HEK293 (cell line): ENCODE measurements around the gene SMTNL2.

ENCODE experiments used
- CTCF ChIA-PET: fragments of 350-600 bp; formaldehyde crosslinking; extraction: SDS; loops from one replicate; lab custom pipeline; 2021; ENCODE audit warnings: antibody characterized with exemption; lab: Yijun Ruan, JAX
- POLR2A ChIA-PET: fragments of 300-600 bp; formaldehyde crosslinking; extraction: SDS; loops from one replicate; lab custom pipeline; 2020; ENCODE audit warnings: antibody characterized with exemption, inconsistent platforms; lab: Yijun Ruan, JAX
- H3K27ac ChIP-seq: fragments of 200-500 bp; sonication (Bioruptor generic); 2 replicates; pipeline ENCODE4 v1.5.1; 2014; ENCODE audit warnings: low read depth, low read length, control low read depth, inconsistent platforms; ENCODE audit errors: extremely low read depth
- H3K36me3 ChIP-seq, 2 experiments: fragments of 200-500 bp in 1 of 2; sonication (Bioruptor generic) in 1 of 2; 1 replicate in 1 of 2; 2 replicates in 1 of 2; pipeline ENCODE4 v1.5.1; 2014 to 2017; ENCODE audit warnings: inconsistent platforms in 2 of 2, low read length in 2 of 2; ENCODE audit not compliant: control insufficient read depth in 2 of 2, insufficient read depth in 1 of 2
- H3K4me1 ChIP-seq: fragments of 200-500 bp; sonication (Bioruptor generic); 2 replicates; pipeline ENCODE4 v1.5.1; 2014; ENCODE audit warnings: mild to moderate bottlenecking, low read length, inconsistent platforms; ENCODE audit not compliant: control insufficient read depth, insufficient read depth
- H3K4me3 ChIP-seq: 2 replicates; pipeline ENCODE4 v1.5.1; 2011; ENCODE audit warnings: low read depth, mild to moderate bottlenecking, control low read depth, low read length, moderate library complexity
- H3K9me3 ChIP-seq: fragments of 200-500 bp; sonication (Bioruptor generic); 2 replicates; pipeline ENCODE4 v1.5.1; 2014; ENCODE audit warnings: low read depth, low read length, inconsistent platforms; ENCODE audit not compliant: control insufficient read depth, insufficient read depth
- PRDM1 ChIP-seq: fragments of 450-650 bp; formaldehyde crosslinking; IDR thresholded peaks from 2 replicates; pipeline ENCODE4; 2016; ENCODE audit warnings: missing biosample characterization, missing genetic modification characterization
- ZFP3 ChIP-seq: fragments of 450-650 bp; formaldehyde crosslinking; IDR thresholded peaks from 2 replicates; pipeline ENCODE4 v1.5.1; 2016; ENCODE audit warnings: low read depth, missing biosample characterization, missing genetic modification characterization
- ZFP37 ChIP-seq: fragments of 450-650 bp; formaldehyde crosslinking; IDR thresholded peaks from 2 replicates; pipeline ENCODE4 v1.5.1; 2016; ENCODE audit warnings: missing biosample characterization, missing genetic modification characterization
- ZNF121 ChIP-seq: fragments of 450-650 bp; formaldehyde crosslinking; IDR thresholded peaks from 2 replicates; pipeline ENCODE4 v1.5.1; 2016; ENCODE audit warnings: missing biosample characterization, missing genetic modification characterization
- ZNF133 ChIP-seq: fragments of 450-650 bp; formaldehyde crosslinking; IDR thresholded peaks from 2 replicates; pipeline ENCODE4 v1.5.1; 2016; ENCODE audit warnings: missing biosample characterization, missing genetic modification characterization
- ZNF280C ChIP-seq: fragments of 450-650 bp; formaldehyde crosslinking; IDR thresholded peaks from 2 replicates; pipeline ENCODE4 v1.5.1; 2016; ENCODE audit warnings: missing biosample characterization, missing genetic modification characterization
- ZNF324 ChIP-seq: fragments of 450-650 bp; formaldehyde crosslinking; IDR thresholded peaks from 2 replicates; pipeline ENCODE4 v1.5.1; 2016; ENCODE audit warnings: missing biosample characterization, missing genetic modification characterization
- ZNF433 ChIP-seq: fragments of 450-650 bp; formaldehyde crosslinking; IDR thresholded peaks from 2 replicates; pipeline ENCODE4 v1.5.1; 2016; ENCODE audit warnings: missing biosample characterization, missing genetic modification characterization, low read depth
- ZNF510 ChIP-seq: fragments of 450-650 bp; formaldehyde crosslinking; IDR thresholded peaks from 2 replicates; pipeline ENCODE4 v1.5.1; 2018; ENCODE audit warnings: mild to moderate bottlenecking, missing genetic modification characterization, missing biosample characterization; ENCODE audit not compliant: insufficient replicate concordance
- ZNF654 ChIP-seq: fragments of 450-650 bp; formaldehyde crosslinking; IDR thresholded peaks from 2 replicates; pipeline ENCODE4 v1.5.1; 2016; ENCODE audit warnings: low read depth, missing biosample characterization, missing genetic modification characterization
- TF ChIP-seq, protein P1 (sequence below): fragments of 450-650 bp; formaldehyde crosslinking; IDR thresholded peaks from 2 replicates; pipeline ENCODE4 v1.5.1; 2016; ENCODE audit warnings: missing biosample characterization, missing genetic modification characterization
- TF ChIP-seq, protein P2 (sequence below): fragments of 450-650 bp; formaldehyde crosslinking; IDR thresholded peaks from 2 replicates; pipeline ENCODE4 v1.5.1; 2016; ENCODE audit warnings: missing biosample characterization, missing genetic modification characterization, borderline replicate concordance

SMTNL2 gene

DNA sequence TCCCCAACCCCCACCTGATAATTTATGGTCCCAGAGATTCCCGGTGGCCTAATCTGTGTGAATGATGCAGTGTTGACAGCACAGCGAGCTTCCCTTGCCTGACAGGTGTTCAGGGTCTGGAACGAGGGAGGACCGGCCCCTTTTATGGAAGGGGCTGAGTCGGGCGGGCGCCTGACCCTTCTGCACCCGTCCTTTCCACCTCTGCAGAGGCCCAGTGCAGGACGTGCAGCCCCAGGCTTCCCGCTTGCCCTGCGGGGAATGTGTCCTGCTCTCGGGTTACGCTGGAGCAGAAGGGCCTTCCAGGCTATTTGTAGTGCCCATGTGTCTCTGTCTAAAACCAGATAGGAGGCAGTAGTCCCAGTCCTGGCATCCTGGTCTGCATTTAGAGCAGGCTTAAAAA, 16.2 kb downstream of the SMTNL2 start (continued):
- TF ChIP-seq ZNF654 (tag by site-specific recombination): no peak
- no peak for TF ChIP-seq ZNF280C (tag by site-specific recombination)

GRCh38 chr17:4601326-4601725, 17.0 kb downstream of the SMTNL2 start:
- Histone ChIP-seq H3K9me3 (no peaks in the 10 kb centered on the region), H3K4me3 (no peak overlapping the region), H3K4me1 (peaks cover 27% of the 10 kb centered on the region), H3K27ac (no peak overlapping the region), H3K36me3 (no peaks in the 10 kb centered on the region)
- TF ChIP-seq ZNF324 (no peak), ZNF121 (0 out of 2 replicates have a peak, but pooled peaks have one; percentile 70), ZFP37 (tag by site-specific recombination) (no peak), ZNF433 (tag by site-specific recombination) (no peak), PRDM1 (no peak)
- TF ChIP-seq, protein P1, sequence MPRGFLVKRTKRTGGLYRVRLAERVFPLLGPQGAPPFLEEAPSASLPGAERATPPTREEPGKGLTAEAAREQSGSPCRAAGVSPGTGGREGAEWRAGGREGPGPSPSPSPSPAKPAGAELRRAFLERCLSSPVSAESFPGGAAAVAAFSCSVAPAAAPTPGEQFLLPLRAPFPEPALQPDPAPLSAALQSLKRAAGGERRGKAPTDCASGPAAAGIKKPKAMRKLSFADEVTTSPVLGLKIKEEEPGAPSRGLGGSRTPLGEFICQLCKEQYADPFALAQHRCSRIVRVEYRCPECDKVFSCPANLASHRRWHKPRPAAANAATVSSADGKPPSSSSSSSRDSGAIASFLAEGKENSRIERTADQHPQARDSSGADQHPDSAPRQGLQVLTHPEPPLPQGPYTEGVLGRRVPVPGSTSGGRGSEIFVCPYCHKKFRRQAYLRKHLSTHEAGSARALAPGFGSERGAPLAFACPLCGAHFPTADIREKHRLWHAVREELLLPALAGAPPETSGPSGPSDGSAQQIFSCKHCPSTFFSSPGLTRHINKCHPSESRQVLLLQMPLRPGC (tag by site-specific recombination): no peak
- TF ChIP-seq, protein P2, sequence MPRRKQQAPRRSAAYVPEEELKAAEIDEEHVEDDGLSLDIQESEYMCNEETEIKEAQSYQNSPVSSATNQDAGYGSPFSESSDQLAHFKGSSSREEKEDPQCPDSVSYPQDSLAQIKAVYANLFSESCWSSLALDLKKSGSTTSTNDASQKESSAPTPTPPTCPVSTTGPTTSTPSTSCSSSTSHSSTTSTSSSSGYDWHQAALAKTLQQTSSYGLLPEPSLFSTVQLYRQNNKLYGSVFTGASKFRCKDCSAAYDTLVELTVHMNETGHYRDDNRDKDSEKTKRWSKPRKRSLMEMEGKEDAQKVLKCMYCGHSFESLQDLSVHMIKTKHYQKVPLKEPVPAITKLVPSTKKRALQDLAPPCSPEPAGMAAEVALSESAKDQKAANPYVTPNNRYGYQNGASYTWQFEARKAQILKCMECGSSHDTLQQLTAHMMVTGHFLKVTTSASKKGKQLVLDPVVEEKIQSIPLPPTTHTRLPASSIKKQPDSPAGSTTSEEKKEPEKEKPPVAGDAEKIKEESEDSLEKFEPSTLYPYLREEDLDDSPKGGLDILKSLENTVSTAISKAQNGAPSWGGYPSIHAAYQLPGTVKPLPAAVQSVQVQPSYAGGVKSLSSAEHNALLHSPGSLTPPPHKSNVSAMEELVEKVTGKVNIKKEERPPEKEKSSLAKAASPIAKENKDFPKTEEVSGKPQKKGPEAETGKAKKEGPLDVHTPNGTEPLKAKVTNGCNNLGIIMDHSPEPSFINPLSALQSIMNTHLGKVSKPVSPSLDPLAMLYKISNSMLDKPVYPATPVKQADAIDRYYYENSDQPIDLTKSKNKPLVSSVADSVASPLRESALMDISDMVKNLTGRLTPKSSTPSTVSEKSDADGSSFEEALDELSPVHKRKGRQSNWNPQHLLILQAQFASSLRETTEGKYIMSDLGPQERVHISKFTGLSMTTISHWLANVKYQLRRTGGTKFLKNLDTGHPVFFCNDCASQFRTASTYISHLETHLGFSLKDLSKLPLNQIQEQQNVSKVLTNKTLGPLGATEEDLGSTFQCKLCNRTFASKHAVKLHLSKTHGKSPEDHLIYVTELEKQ (tag by site-specific recombination): peak; percentile 66; the same call in 1 of the 2 replicates
- POLR2A ChIA-PET: no interaction called here
- CTCF ChIA-PET: interaction anchor here (0.6 to 4.2 kb wide), 4 partner anchors 8 to 375 kb away, joined by 3 to 22 read pairs (median 9); no protein-coding TSS in a partner anchor

- Histone ChIP-seq H3K4me3 (no peak overlapping the region), H3K36me3 (no peaks in the 10 kb centered on the region), H3K4me1 (peaks cover 28% of the 10 kb centered on the region), H3K27ac (no peak overlapping the region), H3K9me3 (no peaks in the 10 kb centered on the region)
- POLR2A ChIA-PET: interaction anchor here (0.6 to 0.7 kb wide), 3 partner anchors 15 to 738 kb away, joined by 4 to 7 read pairs (median 4); no protein-coding TSS in a partner anchor
- CTCF ChIA-PET: interaction anchor here (0.6 to 4.2 kb wide), 5 partner anchors 24 to 181 kb away, joined by 3 to 22 read pairs (median 4); no protein-coding TSS in a partner anchor
- TF ChIP-seq ZNF133 (no peak), ZFP3 (tag by site-specific recombination) (no peak), ZFP37 (tag by site-specific recombination) (no peak), ZNF510 (tag by site-specific recombination) (no peak)
Observed at GRCh38 chr17:4602041-4602440, 17.7 kb downstream of the SMTNL2 start.
